GM12872 (cell line): ENCODE data around the gene PLXNC1.

Experiments
- CTCF ChIP-seq: IDR thresholded peaks from 3 replicates; pipeline ENCODE4 v1.5.1; 2011; ENCODE audit warnings: low read depth, mild to moderate bottlenecking, low read length, moderate library complexity; ENCODE audit not compliant: insufficient read depth

The PLXNC1 gene

GRCh38 chr12:94231709-94232108, 83.3 kb downstream of the PLXNC1 start:
- no peak for TF ChIP-seq CTCF

GRCh38 chr12:94235848-94236247, 87.5 kb downstream of the PLXNC1 start:
- TF ChIP-seq CTCF, result no peak

- no peak for TF ChIP-seq CTCF
Measured at GRCh38 chr12:94239332-94239993, 91.1 kb downstream of the PLXNC1 start.

- no peak for TF ChIP-seq CTCF
Measured at GRCh38 chr12:94240171-94240570, 91.8 kb downstream of the PLXNC1 start.

GRCh38 chr12:94242901-94243300, 94.5 kb downstream of the PLXNC1 start:
- TF ChIP-seq CTCF, result no peak

GRCh38 chr12:94244165-94245133, 96.1 kb downstream of the PLXNC1 start:
- no peak for TF ChIP-seq CTCF

GRCh38 chr12:94245631-94246383, 97.4 kb downstream of the PLXNC1 start:
- no peak for TF ChIP-seq CTCF
